ENCODE results near the gene OSBPL1A.

The OSBPL1A gene

DNA sequence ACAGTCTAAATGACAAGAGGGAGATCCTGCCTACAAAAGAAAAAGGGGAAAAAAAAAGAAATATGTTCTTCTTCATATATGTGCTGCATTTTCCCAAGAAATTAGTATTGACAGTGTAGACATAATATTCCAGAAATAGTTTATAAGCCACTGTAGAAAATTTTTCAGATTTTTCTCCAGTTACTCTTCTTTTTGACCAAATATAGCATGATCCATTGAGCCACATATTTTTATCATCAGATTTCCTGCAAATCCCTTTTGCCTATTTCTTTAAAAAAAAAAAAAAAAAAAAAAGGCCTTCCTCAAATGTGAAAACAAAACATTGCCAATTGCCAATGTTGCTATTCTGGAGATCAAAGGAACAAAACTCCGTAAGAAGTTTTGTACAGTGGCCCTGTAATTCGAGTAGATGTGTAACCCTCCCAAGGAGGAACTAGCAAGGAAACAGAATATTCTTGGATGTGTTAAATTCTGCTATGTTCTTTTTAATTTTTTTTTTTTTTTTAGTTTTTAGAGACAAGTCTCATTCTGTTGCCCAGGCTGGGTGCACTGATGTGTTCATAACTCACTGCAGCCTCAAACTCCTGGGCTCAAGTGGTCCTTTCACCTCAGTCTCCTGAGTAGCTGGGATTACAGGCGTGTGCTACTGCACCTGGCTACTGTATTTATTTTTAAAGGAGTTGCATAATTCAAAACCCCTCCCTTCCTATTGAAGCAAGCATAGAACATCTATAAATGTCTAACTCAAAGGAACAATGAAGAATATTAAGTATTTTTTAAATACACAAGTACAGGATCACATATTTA is 271.3 kb downstream of the OSBPL1A start:
- no peak for DNase-seq (ENCODE audit: low read depth in 1 of 2, low spot score in 1 of 2)
- no peak overlapping the region for H3K27ac ChIP-seq (replicated peaks)
- no peak overlapping the region for H3K4me3 ChIP-seq (replicated peaks; ENCODE audit: insufficient read depth, low read length)
- no peak for TF ChIP-seq SPI1 (IDR thresholded peaks at IDR 0.05; ENCODE audit: borderline replicate concordance, low read depth)
- TF ChIP-seq POLR2AphosphoS5 (IDR thresholded peaks at IDR 0.05; ENCODE audit: low read depth), result no peak
- TF ChIP-seq GABPA (IDR thresholded peaks at IDR 0.05; ENCODE audit: low read depth), result no peak
- TF ChIP-seq, protein P1, sequence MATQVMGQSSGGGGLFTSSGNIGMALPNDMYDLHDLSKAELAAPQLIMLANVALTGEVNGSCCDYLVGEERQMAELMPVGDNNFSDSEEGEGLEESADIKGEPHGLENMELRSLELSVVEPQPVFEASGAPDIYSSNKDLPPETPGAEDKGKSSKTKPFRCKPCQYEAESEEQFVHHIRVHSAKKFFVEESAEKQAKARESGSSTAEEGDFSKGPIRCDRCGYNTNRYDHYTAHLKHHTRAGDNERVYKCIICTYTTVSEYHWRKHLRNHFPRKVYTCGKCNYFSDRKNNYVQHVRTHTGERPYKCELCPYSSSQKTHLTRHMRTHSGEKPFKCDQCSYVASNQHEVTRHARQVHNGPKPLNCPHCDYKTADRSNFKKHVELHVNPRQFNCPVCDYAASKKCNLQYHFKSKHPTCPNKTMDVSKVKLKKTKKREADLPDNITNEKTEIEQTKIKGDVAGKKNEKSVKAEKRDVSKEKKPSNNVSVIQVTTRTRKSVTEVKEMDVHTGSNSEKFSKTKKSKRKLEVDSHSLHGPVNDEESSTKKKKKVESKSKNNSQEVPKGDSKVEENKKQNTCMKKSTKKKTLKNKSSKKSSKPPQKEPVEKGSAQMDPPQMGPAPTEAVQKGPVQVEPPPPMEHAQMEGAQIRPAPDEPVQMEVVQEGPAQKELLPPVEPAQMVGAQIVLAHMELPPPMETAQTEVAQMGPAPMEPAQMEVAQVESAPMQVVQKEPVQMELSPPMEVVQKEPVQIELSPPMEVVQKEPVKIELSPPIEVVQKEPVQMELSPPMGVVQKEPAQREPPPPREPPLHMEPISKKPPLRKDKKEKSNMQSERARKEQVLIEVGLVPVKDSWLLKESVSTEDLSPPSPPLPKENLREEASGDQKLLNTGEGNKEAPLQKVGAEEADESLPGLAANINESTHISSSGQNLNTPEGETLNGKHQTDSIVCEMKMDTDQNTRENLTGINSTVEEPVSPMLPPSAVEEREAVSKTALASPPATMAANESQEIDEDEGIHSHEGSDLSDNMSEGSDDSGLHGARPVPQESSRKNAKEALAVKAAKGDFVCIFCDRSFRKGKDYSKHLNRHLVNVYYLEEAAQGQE (IDR thresholded peaks at IDR 0.05; ENCODE audit: insufficient replicate concordance, low read depth), result no peak
- TF ChIP-seq, protein P2, sequence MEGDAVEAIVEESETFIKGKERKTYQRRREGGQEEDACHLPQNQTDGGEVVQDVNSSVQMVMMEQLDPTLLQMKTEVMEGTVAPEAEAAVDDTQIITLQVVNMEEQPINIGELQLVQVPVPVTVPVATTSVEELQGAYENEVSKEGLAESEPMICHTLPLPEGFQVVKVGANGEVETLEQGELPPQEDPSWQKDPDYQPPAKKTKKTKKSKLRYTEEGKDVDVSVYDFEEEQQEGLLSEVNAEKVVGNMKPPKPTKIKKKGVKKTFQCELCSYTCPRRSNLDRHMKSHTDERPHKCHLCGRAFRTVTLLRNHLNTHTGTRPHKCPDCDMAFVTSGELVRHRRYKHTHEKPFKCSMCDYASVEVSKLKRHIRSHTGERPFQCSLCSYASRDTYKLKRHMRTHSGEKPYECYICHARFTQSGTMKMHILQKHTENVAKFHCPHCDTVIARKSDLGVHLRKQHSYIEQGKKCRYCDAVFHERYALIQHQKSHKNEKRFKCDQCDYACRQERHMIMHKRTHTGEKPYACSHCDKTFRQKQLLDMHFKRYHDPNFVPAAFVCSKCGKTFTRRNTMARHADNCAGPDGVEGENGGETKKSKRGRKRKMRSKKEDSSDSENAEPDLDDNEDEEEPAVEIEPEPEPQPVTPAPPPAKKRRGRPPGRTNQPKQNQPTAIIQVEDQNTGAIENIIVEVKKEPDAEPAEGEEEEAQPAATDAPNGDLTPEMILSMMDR (IDR thresholded peaks at IDR 0.05; ENCODE audit: insufficient read depth, low read length), result no peak
- H3K27me3 ChIP-seq (ENCODE audit: insufficient read depth, poor library complexity, severe bottlenecking), result no peaks in the 10 kb centered on the region

DNA sequence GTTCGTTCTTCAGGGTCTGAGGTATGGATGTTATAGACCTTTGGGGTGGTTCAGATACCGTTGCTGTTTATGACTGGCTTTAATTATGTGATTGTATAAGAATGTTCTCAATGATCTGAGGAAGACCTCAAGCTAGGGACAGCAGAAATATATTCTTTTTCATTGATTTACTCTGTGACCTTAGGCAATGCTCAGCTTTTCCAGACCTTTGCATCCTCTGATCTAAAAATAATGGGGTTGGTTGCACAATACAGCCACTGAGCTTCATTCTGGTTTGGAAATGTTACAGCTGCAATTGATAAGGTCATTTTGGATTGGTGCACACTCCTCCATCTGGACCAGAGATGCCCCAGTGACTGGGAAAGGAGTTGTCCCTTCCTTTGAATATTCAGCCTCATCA is 276.0 kb downstream of the OSBPL1A start:
- no peaks in the 10 kb centered on the region for H3K27me3 ChIP-seq (ENCODE audit: insufficient read depth, poor library complexity, severe bottlenecking)
- DNase-seq (ENCODE audit: low read depth in 1 of 2, low spot score in 1 of 2), result no peak
- H3K27ac ChIP-seq (replicated peaks), result no peak overlapping the region
- no peak overlapping the region for H3K4me3 ChIP-seq (replicated peaks; ENCODE audit: insufficient read depth, low read length)
- TF ChIP-seq POLR2AphosphoS5 (IDR thresholded peaks at IDR 0.05; ENCODE audit: low read depth) (no peak), SPI1 (IDR thresholded peaks at IDR 0.05; ENCODE audit: borderline replicate concordance, low read depth) (no peak), GABPA (IDR thresholded peaks at IDR 0.05; ENCODE audit: low read depth) (no peak)
- TF ChIP-seq, protein P2 (IDR thresholded peaks at IDR 0.05; ENCODE audit: insufficient read depth, low read length), result no peak
- TF ChIP-seq, protein P1 (IDR thresholded peaks at IDR 0.05; ENCODE audit: insufficient replicate concordance, low read depth), result no peak

DNA sequence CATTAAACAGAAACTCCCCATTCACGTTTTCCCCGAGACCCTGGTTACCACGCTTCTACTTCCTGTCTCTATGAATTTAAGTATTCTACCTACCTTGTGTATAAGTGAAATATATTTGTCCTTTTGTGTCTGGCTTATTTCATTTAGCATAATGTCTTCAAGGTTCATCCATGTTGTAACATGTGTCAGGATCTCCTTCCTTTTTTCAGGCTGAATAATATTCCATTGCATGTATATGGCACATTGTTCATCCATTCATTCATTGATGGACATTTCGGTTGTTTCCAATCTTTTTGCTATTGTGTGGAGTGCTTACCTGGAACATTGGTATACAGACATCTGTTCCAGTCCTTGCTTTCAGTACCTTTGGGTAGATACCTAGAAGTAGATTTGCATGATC is 276.9 kb downstream of the OSBPL1A start:
- DNase-seq (ENCODE audit: low read depth in 1 of 2, low spot score in 1 of 2), result no peak
- Histone ChIP-seq H3K27ac (replicated peaks) (no peak overlapping the region), H3K27me3 (ENCODE audit: insufficient read depth, poor library complexity, severe bottlenecking) (no peaks in the 10 kb centered on the region), H3K4me3 (replicated peaks; ENCODE audit: insufficient read depth, low read length) (no peak overlapping the region)
- TF ChIP-seq POLR2AphosphoS5 (IDR thresholded peaks at IDR 0.05; ENCODE audit: low read depth), result no peak
- no peak for TF ChIP-seq SPI1 (IDR thresholded peaks at IDR 0.05; ENCODE audit: borderline replicate concordance, low read depth)
- TF ChIP-seq, protein P1 (IDR thresholded peaks at IDR 0.05; ENCODE audit: insufficient replicate concordance, low read depth), result no peak
- no peak for TF ChIP-seq GABPA (IDR thresholded peaks at IDR 0.05; ENCODE audit: low read depth)
- TF ChIP-seq, protein P2 (IDR thresholded peaks at IDR 0.05; ENCODE audit: insufficient read depth, low read length), result no peak

All from HL-60 (cell line).